GM19099 (cell line): ENCODE data around the gene TMEM232.

ENCODE experiments used
- POLR2A ChIP-seq: IDR thresholded peaks from 3 replicates; pipeline ENCODE4 v1.6.1; 2011; ENCODE audit warnings: low read depth; ENCODE audit not compliant: insufficient read length; ENCODE audit errors: extremely low read depth

The TMEM232 gene

DNA sequence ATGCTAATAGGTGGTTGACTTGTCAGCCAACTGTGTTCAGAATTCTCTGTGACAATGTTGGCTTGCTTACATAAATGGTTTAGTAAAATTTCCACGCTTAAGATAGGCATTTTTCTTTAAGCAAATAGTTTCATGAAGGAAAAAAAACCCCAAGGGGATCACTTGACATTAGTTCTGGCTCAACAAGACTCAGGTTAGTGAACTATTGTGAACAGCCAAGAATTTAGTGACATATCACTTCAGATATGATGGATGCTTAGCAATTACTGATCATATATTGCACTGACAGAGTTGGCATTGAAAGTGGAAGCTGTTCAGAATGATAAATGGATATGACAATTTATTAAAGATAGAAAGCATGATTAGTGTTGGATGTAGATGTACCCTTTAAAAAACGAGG is 218.5 kb downstream of the TMEM232 start:
- TF ChIP-seq POLR2A = no peak

DNA sequence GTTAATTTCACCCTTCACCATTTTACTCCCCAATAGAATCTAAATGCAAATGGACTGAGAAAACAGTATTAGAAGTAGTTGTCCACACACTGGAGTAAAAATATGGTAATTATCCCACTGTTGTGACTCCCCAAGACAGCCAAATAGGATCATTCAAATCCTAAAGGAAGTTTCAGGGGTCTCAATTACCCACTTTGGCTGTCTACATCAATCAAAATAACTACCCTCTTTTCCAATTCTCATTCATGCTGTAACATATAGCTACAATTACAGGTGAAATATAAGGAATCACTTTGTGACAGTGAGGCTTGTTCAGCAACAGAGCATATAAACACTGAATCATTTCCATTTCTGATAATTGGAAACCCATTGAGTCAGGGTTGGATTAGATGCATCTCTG is 220.1 kb downstream of the TMEM232 start:
- TF ChIP-seq POLR2A = no peak

DNA sequence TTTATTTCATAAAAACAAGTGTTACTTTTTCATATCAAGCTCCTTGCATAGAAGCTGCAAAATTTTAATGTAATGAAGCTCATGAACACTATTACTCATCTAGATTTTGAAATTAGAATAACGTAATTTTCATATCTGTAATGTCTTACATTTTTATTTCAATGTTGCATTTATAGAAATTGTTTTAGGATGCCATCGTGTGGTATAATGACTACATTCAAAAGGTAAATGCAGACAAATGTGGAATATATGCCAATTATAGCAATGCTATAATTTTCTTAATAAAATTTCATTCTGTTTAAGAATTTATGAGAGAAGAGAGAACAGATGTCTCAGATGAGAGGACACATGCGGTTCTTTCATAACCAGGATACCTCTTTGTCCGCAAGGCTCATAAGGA is 230.2 kb downstream of the TMEM232 start:
- TF ChIP-seq POLR2A = no peak

DNA sequence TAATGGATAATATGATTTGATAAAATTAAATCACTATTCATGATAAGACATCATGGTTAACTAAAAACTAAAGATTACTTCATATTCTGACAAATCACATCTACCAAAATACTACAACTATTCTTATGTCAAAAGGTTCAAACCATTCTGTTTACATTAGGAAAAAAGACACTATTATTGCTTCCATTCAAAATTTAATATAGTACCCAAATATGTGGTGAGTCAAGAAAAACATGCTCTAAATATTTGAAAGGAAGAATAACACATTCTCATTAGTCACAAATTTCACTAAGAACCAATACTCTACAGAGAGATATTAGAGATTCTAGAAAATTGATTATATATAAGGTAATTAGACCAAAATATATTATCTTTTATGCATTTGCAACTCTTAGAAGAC is 234.0 kb downstream of the TMEM232 start:
- TF ChIP-seq POLR2A = no peak

DNA sequence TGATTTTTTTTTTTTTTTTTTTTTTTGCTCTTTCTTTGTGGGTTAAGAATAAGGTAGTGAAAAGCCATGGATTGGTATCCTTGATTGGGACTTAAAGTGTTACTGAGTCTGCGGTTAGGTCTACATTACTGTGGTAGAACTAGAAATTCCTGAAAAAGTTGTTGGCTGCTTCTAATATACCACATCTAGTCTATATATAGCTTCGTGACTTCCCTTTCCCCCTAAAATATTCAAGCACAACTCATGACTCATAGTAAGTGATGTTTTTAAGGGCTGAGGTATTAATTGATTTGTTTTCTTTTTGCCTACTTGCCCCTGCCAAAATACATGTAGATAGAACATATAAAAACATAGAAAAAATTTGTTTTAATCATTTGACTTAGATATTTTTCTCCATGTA is 247.6 kb downstream of the TMEM232 start:
- no peak for TF ChIP-seq POLR2A

DNA sequence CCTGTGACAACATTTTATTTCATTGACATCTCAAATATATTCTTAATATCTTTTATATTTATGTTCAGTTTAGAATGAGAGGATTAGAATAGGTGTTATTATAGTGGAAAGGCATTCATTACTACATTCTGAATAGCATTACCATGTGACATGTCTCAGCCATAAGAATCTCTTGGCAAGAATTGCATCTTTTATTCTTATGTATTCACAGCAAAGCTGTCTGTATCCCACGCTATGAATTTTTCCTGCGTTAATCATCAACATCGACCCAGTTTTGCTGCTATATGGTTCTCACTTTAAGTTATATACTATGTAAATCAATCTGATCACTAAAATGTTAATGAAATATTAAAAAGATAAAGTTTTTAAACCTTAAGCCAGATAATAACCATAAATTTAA is 248.6 kb downstream of the TMEM232 start:
- TF ChIP-seq POLR2A = no peak

DNA sequence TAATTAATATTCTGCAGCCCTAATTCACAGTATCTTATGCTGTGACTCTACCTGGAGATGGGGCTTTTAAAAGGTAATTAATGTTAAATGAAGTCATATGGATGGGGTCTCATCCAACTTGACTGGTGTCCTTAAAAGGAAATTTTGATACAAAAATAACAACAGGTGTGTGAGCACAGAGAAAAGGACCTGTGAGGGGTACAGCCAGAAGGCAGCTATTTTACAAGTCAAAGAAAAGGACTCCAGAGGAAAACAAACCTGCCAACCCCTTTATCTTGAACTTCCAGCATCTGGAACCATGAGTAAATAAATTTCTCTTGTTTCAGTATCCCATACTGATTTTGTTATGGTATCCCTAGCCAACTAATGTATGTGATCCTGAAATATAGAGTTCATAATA is 250.3 kb downstream of the TMEM232 start:
- no peak for TF ChIP-seq POLR2A

DNA sequence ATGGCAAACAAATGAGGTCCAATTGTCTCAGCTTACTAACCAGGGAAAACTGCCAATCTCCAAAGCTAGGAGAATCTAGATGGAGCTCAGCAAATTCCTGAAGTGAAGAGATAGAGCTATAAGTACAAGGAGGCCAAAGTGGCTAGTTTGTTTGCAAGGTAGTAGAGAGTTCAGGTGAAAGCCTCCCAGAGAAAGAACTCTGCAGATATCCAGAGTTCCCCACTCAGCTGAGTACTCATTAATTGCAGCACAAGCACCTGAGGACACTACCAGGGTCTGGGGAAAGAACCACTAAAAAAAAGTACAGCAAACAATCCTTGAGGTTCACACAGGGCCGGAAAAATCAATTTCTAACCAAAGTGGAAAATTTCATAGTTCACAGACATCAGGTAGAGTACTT is 250.9 kb downstream of the TMEM232 start:
- no peak for TF ChIP-seq POLR2A

DNA sequence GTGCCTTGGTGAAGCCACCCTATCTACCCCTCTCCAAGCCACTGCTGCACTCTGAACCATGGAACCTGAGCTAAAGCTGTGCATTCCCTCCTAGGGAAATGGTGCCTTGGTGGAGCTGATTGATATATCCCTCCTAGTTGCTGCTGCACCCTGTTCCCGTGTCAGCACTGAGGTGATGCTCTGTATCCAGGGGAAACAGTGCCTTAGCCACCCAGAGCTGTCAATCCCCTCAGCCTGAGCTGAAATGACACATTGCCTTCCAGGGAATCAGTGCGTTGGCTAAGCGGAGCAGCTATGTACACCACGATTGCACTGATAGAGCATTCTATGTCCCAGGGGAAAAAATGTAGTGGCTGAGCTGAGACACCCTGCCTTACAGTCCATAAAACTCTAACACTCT is 257.0 kb downstream of the TMEM232 start:
- no peak for TF ChIP-seq POLR2A

DNA sequence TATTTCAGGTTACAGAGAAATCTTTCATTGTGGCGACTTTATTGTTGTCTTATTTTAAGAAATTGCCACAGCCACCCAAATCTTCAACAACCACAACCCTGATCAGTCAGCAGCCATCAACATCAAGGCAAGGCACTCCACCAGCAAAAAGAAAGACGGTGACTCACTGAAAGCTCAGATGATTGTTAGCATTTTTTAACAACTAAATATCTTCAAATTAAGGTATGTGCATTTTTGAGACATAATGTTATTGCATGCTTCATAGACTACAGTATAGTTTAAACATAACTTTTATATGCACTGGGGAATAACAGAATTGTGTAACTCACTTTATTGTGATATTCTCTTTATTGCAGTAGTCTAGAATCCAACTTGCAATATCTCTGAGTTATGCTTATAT is 263.4 kb downstream of the TMEM232 start:
- no peak for TF ChIP-seq POLR2A

DNA sequence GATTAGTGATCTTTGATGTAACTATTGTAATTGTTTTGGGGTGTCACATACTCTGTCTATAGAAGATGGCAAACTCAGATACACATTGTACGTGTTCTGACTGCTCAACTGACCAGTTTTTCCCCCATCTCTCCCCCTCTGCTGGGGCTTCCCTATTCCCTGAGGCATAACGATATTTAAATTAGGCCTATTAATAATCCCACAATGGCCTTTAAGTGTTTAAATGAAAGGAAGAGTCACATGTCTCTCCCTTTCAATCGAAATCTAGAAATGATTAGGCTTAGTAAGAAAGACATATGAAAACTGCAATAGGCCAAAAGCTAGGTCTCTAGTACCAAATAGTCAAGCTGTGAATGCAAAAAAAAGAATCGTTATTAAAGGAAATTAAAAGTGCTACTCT is 265.6 kb downstream of the TMEM232 start:
- no peak for TF ChIP-seq POLR2A

DNA sequence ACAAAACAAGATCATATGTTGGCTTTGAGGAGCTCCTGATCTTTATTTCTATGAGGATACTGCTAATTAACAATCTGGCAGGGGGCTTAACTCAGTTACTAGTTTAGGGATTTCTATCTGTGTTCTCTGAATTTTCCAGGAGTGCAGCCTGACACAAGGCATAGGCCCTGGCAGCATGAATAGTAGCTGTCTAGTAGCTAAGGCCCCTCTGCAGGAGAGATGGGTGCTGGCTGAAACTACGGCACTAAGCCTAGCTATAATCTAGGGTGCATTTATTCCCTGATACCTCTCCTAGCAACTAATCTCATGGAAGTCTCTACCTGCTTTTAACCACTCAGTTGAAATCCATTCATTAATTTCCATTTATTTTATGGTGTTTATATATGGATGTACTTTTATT is 268.2 kb downstream of the TMEM232 start:
- no peak for TF ChIP-seq POLR2A

DNA sequence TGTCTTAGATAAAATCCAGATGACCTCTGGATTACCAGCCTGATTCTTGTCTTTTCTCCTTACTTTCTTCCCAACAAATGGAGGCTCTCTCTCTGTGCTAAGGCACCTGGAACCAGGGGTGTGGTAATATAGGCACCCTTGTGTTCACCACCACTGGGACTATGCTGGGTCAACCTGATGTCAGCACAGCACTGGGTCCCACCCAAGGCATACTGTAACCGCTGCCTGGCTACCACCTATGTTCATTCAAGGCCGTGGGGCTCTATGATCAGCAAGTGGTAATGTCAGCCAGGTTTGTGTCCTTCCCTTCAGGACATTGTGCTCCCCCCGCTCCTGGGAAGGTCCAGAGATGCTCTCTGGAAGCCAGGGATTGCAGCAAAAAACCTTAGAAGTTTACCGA is 283.6 kb downstream of the TMEM232 start:
- TF ChIP-seq POLR2A = no peak

DNA sequence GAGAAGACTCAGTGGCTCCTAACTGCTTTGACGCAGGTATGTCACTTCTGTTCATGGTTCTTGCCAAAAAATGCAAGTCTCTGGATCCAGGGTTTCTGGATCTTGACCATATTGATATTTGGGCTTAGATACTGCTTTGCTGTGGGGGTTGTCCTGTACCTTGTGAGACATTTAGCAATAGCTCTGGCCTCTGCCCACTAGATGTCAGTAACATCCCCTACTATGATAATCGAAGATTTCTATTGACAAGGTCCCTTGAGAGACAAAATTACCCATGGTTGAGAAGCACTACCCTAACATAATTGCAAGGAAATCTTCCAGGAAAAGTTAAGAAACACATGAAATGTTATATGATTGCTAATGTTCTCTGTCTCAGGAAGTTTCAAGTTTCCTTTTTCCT is 285.4 kb downstream of the TMEM232 start:
- no peak for TF ChIP-seq POLR2A

DNA sequence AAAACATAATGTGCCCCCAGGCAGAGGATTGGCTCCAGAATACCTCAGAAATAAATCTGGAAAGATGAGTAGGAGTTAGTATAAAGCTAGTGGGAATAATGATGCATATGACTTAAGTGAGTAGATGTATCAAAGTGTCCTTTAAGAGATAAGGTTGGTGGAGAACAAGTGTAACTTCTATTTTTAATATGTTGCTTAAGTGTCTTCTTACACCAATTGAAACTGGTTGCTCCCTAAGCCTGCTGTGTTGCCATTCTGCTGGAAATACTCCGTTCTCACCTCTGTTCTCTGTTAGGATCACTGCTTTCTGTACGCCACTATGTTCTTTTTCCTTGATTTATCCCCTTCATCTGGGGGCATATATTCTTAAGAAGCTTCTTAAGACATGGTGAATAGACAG is 286.4 kb downstream of the TMEM232 start:
- no peak for TF ChIP-seq POLR2A

DNA sequence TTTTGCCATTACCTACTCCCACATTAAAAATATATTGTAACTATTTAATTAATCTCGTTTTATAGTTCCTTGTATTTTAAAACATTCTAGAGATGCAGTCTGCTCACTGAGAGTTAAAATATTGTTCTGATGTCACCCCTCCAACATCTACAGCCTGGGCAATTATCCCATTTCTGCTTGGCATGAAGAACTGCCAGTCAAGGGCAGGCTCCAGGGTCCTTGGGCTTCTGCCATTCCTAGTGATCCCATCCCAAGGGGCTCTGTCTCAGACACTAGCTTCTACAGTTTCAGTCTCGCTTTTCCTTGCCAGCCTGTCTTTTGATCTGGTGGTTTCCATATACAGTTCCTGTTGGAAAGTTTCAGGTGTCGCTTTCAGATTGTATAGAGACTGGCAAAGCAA is 287.2 kb downstream of the TMEM232 start:
- no peak for TF ChIP-seq POLR2A

DNA sequence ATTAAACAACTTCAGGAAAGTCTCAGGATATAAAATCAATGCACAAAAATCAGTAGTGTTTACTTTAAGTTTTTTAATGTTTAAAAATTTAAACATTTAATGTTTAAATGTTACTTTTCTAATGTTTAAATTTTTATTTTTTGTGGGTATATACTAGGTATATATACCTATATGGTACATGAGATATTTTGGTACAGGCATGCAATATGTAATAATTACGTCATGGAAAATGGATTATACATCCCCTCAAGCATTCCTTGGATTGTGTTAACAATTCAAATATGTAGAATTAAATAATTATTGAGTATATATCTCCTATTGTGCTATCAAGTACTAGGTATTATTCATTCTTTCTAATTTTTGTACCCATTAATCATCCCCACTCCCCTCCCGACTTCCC is 291.3 kb downstream of the TMEM232 start:
- no peak for TF ChIP-seq POLR2A

DNA sequence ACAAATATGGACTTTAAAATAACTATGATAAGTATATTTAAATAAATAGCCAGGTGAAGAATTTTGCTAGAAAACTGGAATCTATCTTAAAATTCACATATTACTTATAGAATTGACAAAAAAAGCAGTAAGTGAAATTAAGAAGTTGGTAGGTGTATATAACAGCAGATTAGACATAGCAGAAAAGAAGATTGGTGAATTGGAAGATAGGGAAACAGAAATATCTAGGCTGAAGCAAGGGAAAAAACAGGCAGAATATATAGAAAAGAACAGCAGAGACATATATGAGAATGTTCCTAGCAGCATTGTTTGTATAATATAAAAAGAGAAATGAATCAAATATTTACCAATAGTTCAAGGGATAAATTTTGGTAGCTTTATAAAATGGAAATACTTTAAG is 294.9 kb downstream of the TMEM232 start:
- no peak for TF ChIP-seq POLR2A
